Measurements from ENCODE around the gene GGTLC3. TPM values are rescaled to one million over a fixed set of nuclear protein-coding genes. Genes with fewer than 3 reads are reported as not detected.
A peak's percentile ranks its signal among the peaks of the same experiment; 100 is the strongest.
"Not testable (repeated sequence)": the region's sequence is repeated elsewhere in the genome, so short reads cannot be mapped to it uniquely, and the experiment has no call there.

Gene GGTLC3
- total RNA-seq, 3 donors from 2014 or later (not counting 1 experiment from before 2014, with no cell fraction given) = not detected

DNA sequence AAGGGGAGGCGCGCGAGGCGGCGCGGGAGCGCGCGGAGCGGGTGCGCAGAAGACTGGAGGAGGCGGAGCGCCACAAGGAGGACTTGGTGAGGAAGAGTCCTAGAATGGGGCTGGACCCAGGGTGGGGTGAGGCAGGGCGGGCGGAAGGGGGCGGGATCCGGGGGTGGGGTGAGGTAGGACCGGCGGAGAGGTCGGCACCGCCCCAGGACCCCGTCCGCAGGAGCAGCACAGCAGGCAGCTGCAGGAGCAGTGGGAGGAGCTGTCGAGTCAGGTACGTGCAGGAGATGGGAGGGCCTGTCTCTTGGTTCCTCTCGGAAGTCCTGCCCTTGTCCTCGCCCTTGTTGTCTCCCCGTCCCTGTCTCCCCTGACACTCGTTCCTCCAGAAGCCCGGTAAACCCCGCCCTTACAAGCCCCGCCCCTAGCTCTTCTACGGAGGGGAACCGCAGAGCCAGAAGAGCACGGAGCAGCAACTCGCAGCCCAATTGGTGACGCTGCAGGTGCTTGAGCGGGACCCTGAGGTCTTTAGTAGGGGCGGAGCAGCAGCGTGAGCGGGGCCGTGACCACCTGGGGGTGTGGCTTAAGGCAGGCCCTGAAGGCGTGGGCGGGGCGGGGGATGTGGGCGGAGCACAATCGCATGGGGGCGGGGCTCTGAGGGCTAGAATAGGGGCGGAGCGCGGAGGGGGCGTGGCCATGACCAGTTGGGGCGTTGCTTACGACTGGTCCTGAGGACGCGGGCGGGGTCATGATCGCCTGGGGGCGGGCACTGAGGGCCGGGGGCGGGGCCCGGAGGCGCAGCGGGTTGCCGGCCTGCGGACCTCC lies 10.8 kb upstream of the GGTLC3 start:
- H3K27me3 ChIP-seq (ENCODE audit: control insufficient read depth, insufficient read depth, low read length); H3K4me1 ChIP-seq (ENCODE audit: control insufficient read depth, insufficient read depth, low read length); H3K9me3 Mint-ChIP-seq; intact Hi-C loops (cut with micrococcal nuclease); H3K4me1 Mint-ChIP-seq; H3K9me3 ChIP-seq (ENCODE audit: control insufficient read depth, insufficient read depth, low read length); H3K36me3 Mint-ChIP-seq; H3K27me3 Mint-ChIP-seq (ENCODE audit: low read depth in 2 of 2); H3K36me3 ChIP-seq (ENCODE audit: control insufficient read depth, insufficient read depth, low read length): not testable (repeated sequence)
- Histone ChIP-seq H3K4me3 (ENCODE audit: low read length) (peak overlapping the region; percentile 31), H3K27ac (ENCODE audit: low read length) (peak overlapping the region; percentile 52)
- peak; percentile 75 to 83 for DNase-seq
- peak; percentile 82 to 98 (median 89) for ATAC-seq
- H3K4me3 Mint-ChIP-seq = peak overlapping the region; percentile 69
- 0% methylated on average over 3 of the region's 66 CpGs for WGBS (ENCODE audit: insufficient coverage)
- peak overlapping the region in 1 of 2 donors; percentile 59 for H3K27ac Mint-ChIP-seq

DNA sequence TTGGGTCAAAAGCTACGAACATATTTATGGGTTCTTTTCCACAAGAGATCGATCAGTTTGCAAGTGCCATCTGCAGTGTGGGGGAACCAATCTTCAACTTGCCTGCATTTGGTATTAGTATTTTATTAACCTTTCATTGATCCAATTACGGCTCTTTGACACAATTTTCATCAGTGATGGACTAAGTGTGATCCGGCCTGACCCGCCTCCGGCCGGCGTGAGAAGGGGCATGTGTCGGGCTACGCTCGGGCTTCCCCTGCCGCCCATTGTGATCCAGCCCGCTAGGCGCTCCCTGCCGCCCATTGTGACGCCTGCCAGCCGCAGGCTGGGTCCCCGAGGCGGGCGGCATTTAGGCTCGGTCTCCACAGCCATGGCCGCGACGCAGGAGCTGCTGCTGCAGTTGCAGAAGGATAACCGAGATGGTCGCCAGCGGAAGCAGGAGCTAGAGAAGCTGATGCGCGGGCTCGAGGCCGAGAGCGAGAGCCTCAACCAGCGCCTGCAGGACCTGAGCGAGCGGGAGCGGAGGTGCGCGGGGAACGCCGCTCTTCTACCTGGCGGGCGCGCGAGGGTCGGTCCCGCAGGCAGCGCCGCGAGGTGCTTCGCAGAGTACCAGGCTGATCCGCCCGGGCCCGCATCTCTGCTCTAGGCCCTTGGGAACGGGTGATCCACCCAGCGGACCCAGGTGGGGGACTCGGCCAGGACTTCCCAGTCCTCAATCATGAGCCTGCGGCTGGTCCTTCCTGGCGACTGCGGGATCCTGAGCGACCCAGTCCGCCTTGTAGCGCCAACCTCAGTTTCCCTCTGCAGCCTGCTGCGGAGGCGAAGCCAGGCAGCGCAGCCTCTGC lies 10.0 kb upstream of the GGTLC3 start, which contains the start of gene TMEM191B:
TSS of gene TMEM191B (plus strand) at position 51 of the 845 bp plus-strand sequence. CDS start at position 230, 179 bp downstream.
- H3K4me1 ChIP-seq (ENCODE audit: control insufficient read depth, insufficient read depth, low read length); DNase-seq; intact Hi-C loops (cut with micrococcal nuclease); H3K36me3 Mint-ChIP-seq; H3K27me3 ChIP-seq (ENCODE audit: control insufficient read depth, insufficient read depth, low read length); H3K4me1 Mint-ChIP-seq; H3K36me3 ChIP-seq (ENCODE audit: control insufficient read depth, insufficient read depth, low read length); H3K27ac ChIP-seq (ENCODE audit: low read length); H3K4me3 Mint-ChIP-seq; H3K9me3 ChIP-seq (ENCODE audit: control insufficient read depth, insufficient read depth, low read length); H3K9me3 Mint-ChIP-seq; H3K27me3 Mint-ChIP-seq (ENCODE audit: low read depth in 2 of 2): not testable (repeated sequence)
- peak within 1 kb of the TSS; percentile 27 for H3K4me3 ChIP-seq (ENCODE audit: low read length)
- H3K27ac Mint-ChIP-seq = peak within 1 kb of the TSS in 1 of 2 donors; percentile 59
- 2% methylated on average over 10 of the region's 65 CpGs for WGBS (ENCODE audit: insufficient coverage)
- peak; percentile 0 to 3 (median 3) for ATAC-seq

DNA sequence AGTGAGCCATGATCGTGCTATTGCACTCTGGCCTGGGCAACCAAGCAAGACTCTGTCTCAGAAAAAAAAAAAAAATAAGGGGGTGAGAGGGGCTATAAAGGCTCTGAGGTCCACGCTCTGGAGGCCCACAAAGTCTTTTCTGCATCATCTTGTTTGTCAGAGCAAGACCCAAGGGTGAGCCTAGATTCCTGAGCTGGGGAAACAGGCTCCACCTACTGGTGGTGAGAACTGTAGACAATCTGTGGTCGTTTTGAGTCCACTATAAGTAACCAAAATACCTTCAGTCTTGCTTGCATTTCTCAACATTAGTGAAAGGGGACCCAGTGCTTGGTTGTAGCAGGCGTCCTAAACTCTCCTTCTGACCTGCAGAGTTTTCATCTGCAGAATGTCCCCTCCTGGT lies 5.4 kb upstream of the GGTLC3 start:
- ATAC-seq; H3K36me3 ChIP-seq (ENCODE audit: control insufficient read depth, insufficient read depth, low read length); intact Hi-C loops (cut with micrococcal nuclease); H3K27ac ChIP-seq (ENCODE audit: low read length); DNase-seq; H3K27ac Mint-ChIP-seq; H3K9me3 ChIP-seq (ENCODE audit: control insufficient read depth, insufficient read depth, low read length); H3K4me1 ChIP-seq (ENCODE audit: control insufficient read depth, insufficient read depth, low read length); H3K27me3 ChIP-seq (ENCODE audit: control insufficient read depth, insufficient read depth, low read length); H3K9me3 Mint-ChIP-seq; H3K4me1 Mint-ChIP-seq; H3K36me3 Mint-ChIP-seq; H3K4me3 ChIP-seq (ENCODE audit: low read length); H3K27me3 Mint-ChIP-seq (ENCODE audit: low read depth in 2 of 2); H3K4me3 Mint-ChIP-seq: not testable (repeated sequence)
- no CpG with 5 or more reads among the region's 4 CpGs for WGBS (ENCODE audit: insufficient coverage)

DNA sequence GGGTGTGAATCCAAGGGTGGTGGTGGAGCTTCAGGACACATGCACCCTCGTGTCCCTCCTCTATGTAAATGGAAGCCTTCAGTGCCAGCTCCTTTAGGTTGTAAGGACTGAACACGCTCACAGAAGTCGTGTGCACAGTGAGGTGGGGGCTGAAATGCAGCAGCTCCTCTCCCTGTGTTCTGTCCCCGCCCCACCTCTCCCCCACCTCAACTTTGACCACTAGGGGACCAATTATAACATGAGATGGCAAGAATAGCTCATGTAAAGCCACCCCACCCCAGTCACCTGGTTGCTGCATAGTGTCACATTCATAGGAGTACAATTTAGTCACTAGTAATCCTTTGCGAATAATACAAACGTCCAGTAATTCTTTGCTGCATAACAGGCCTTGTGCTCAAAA lies 4.8 kb upstream of the GGTLC3 start:
- DNase-seq; H3K4me3 ChIP-seq (ENCODE audit: low read length); H3K27ac Mint-ChIP-seq; intact Hi-C loops (cut with micrococcal nuclease); H3K9me3 ChIP-seq (ENCODE audit: control insufficient read depth, insufficient read depth, low read length); H3K27me3 ChIP-seq (ENCODE audit: control insufficient read depth, insufficient read depth, low read length); H3K27ac ChIP-seq (ENCODE audit: low read length); H3K4me1 ChIP-seq (ENCODE audit: control insufficient read depth, insufficient read depth, low read length); H3K4me1 Mint-ChIP-seq; H3K27me3 Mint-ChIP-seq (ENCODE audit: low read depth in 2 of 2); H3K4me3 Mint-ChIP-seq; H3K36me3 ChIP-seq (ENCODE audit: control insufficient read depth, insufficient read depth, low read length); H3K36me3 Mint-ChIP-seq; ATAC-seq; H3K9me3 Mint-ChIP-seq: not testable (repeated sequence)
- no CpG with 5 or more reads among the region's 6 CpGs for WGBS (ENCODE audit: insufficient coverage)

GRCh38 chr22:18513454-18513853 lies 4.5 kb downstream of the GGTLC3 start:
- H3K9me3 ChIP-seq (ENCODE audit: control insufficient read depth, insufficient read depth, low read length); intact Hi-C loops (cut with micrococcal nuclease); H3K9me3 Mint-ChIP-seq; H3K4me3 Mint-ChIP-seq; H3K36me3 Mint-ChIP-seq; DNase-seq; H3K27me3 Mint-ChIP-seq (ENCODE audit: low read depth in 2 of 2); H3K27ac Mint-ChIP-seq; H3K27ac ChIP-seq (ENCODE audit: low read length); ATAC-seq; H3K4me3 ChIP-seq (ENCODE audit: low read length); H3K36me3 ChIP-seq (ENCODE audit: control insufficient read depth, insufficient read depth, low read length); H3K4me1 Mint-ChIP-seq; H3K4me1 ChIP-seq (ENCODE audit: control insufficient read depth, insufficient read depth, low read length); H3K27me3 ChIP-seq (ENCODE audit: control insufficient read depth, insufficient read depth, low read length): not testable (repeated sequence)
- 80% methylated on average over 1 of the region's 10 CpGs for WGBS (ENCODE audit: insufficient coverage)

DNA sequence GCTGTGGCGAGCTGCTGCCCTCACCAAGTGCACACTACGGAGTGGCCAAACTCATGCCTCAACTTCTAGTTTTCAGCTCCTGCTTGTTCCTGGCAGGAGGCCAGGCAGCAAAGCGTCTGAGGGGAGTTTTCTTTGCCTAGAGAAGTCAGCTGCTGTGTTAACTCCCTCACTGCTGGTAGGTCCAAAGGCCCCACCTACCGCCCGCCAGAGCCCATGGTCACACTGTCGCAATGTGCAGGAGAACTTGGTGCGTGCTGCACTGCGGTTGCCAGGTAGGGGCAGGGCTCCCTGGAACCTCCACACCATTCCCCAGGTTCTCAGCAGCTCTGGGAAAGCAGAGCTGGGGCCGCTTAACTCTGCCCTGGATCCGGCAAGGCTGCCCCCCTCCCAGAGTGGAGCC lies 5.6 kb downstream of the GGTLC3 start:
- WGBS (ENCODE audit: insufficient coverage) = 75% methylated on average over 2 of the region's 10 CpGs
- H3K27me3 ChIP-seq (ENCODE audit: control insufficient read depth, insufficient read depth, low read length); H3K36me3 ChIP-seq (ENCODE audit: control insufficient read depth, insufficient read depth, low read length); intact Hi-C loops (cut with micrococcal nuclease); H3K9me3 Mint-ChIP-seq; ATAC-seq; DNase-seq; H3K4me3 ChIP-seq (ENCODE audit: low read length); H3K4me1 Mint-ChIP-seq; H3K27ac ChIP-seq (ENCODE audit: low read length); H3K4me3 Mint-ChIP-seq; H3K9me3 ChIP-seq (ENCODE audit: control insufficient read depth, insufficient read depth, low read length); H3K4me1 ChIP-seq (ENCODE audit: control insufficient read depth, insufficient read depth, low read length); H3K27me3 Mint-ChIP-seq (ENCODE audit: low read depth in 2 of 2); H3K27ac Mint-ChIP-seq; H3K36me3 Mint-ChIP-seq: not testable (repeated sequence)

- WGBS (ENCODE audit: insufficient coverage) = 81% methylated on average over 5 of the region's 6 CpGs
- H3K27me3 Mint-ChIP-seq (ENCODE audit: low read depth in 2 of 2); H3K36me3 ChIP-seq (ENCODE audit: control insufficient read depth, insufficient read depth, low read length); intact Hi-C loops (cut with micrococcal nuclease); H3K4me1 ChIP-seq (ENCODE audit: control insufficient read depth, insufficient read depth, low read length); H3K4me1 Mint-ChIP-seq; H3K4me3 Mint-ChIP-seq; H3K27ac Mint-ChIP-seq; H3K9me3 ChIP-seq (ENCODE audit: control insufficient read depth, insufficient read depth, low read length); H3K4me3 ChIP-seq (ENCODE audit: low read length); ATAC-seq; H3K27ac ChIP-seq (ENCODE audit: low read length); H3K27me3 ChIP-seq (ENCODE audit: control insufficient read depth, insufficient read depth, low read length); H3K9me3 Mint-ChIP-seq; H3K36me3 Mint-ChIP-seq: not testable (repeated sequence)
- DNase-seq = peak in 1 of 2 donors; percentile 0
Measured at GRCh38 chr22:18511327-18511726, 6.6 kb downstream of the GGTLC3 start.

All from natural killer cell (primary cell).